ENCODE data around the gene MEGF6. TPM values are rescaled to one million over a fixed set of nuclear protein-coding genes. Genes with fewer than 3 reads are reported as not detected.

The MEGF6 gene
- total RNA-seq, 1 donor: 2.2 TPM

DNA sequence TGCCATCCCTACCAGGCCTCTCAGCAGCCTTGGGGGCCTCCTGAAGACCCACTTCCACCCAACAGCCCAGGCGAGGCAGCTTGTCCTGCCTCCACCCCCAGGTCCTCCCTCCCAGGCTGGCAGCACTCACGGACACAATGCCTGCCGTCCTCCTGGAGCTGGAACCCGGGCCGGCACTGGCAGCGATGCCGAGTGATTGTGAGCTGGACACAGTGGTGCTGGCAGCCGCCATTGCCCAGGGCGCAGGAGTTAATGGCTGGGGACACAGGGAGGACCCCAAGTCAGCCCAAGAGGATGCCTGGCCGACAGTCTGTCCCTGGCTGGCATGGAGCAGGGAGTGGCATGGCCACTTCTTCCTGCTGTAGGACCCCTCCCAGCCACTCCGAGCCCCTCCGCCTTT lies 96.0 kb downstream of the MEGF6 start:
- no peak for TF ChIP-seq CTCF (IDR thresholded peaks at IDR 0.05; ENCODE audit: insufficient read depth, low read depth, low read length)
- no peak for DNase-seq (ENCODE audit: low read depth)
- no peak overlapping the region for H3K4me3 ChIP-seq (ENCODE audit: low read depth, low read length)

- TF ChIP-seq CTCF (IDR thresholded peaks at IDR 0.05; ENCODE audit: insufficient read depth, low read depth, low read length): no peak
- DNase-seq (ENCODE audit: low read depth): no peak
- no peak overlapping the region for H3K4me3 ChIP-seq (ENCODE audit: low read depth, low read length)
Measured at GRCh38 chr1:3514404-3514803, 96.9 kb downstream of the MEGF6 start.

DNA sequence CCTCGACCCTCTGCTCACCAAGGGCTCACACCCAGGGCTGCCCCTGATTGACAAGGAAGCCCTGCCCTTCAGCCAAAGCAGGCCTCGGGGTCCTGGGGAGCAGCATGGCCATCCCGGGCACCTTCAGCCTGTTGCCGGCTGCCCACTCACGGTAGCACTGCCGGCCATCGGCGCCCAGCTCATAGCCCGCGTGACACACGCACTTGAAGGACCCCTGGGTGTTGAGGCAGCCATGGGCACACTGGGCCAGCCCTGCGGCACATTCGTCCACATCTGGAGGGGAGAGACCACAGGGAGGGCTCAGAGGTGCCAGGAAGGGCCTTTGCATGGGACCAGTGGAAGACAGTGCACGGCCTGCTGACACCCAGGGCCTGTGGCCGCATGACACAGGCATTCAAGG lies 99.5 kb downstream of the MEGF6 start:
- DNase-seq (ENCODE audit: low read depth): no peak
- no peak for TF ChIP-seq CTCF (IDR thresholded peaks at IDR 0.05; ENCODE audit: insufficient read depth, low read depth, low read length)
- H3K4me3 ChIP-seq (ENCODE audit: low read depth, low read length): no peak overlapping the region

GRCh38 chr1:3511306-3511705 lies 100.0 kb downstream of the MEGF6 start:
- no peak overlapping the region for H3K4me3 ChIP-seq (ENCODE audit: low read depth, low read length)
- TF ChIP-seq CTCF (IDR thresholded peaks at IDR 0.05; ENCODE audit: insufficient read depth, low read depth, low read length): no peak
- no peak for DNase-seq (ENCODE audit: low read depth)

DNA sequence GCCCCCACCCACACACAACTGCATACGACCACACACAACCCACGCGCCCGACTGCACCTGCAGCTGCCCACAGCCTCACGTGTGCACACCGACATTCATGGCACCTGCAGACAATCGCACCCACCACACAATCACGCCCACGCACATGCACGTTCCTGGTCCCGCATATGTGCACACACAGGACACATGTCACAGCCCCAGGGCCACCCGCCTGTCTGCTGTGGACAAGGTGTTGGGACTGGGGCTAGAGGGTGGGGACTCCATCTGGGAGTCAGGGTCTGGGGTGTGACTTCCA lies 100.4 kb downstream of the MEGF6 start:
- no peak overlapping the region for H3K4me3 ChIP-seq (ENCODE audit: low read depth, low read length)
- TF ChIP-seq CTCF (IDR thresholded peaks at IDR 0.05; ENCODE audit: insufficient read depth, low read depth, low read length): no peak
- no peak for DNase-seq (ENCODE audit: low read depth)

GRCh38 chr1:3510136-3510955 lies 101.0 kb downstream of the MEGF6 start:
- DNase-seq (ENCODE audit: low read depth): no peak
- no peak for TF ChIP-seq CTCF (IDR thresholded peaks at IDR 0.05; ENCODE audit: insufficient read depth, low read depth, low read length)

GRCh38 chr1:3509721-3510120 lies 101.6 kb downstream of the MEGF6 start:
- no peak for TF ChIP-seq CTCF (IDR thresholded peaks at IDR 0.05; ENCODE audit: insufficient read depth, low read depth, low read length)
- no peak for DNase-seq (ENCODE audit: low read depth)
- no peak overlapping the region for H3K4me3 ChIP-seq (ENCODE audit: low read depth, low read length)

More at GRCh38 chr1:3510136-3510955, 101.0 kb downstream of the MEGF6 start:
- no peak overlapping the region for H3K4me3 ChIP-seq (ENCODE audit: low read depth, low read length)
